Endothelial cell of umbilical vein (primary cell): ENCODE data around the gene CD19. TPM values are rescaled to one million over a fixed set of nuclear protein-coding genes. Genes with fewer than 3 reads are reported as not detected.

ENCODE experiments used
- BruUV-seq: library from RNA; stranded (reverse); fragments of 400-500 nt; replicated peaks from 2 replicates; lab custom pipeline; 2021; lab: Mats Ljungman, UMichigan
- CTCF ChIA-PET: fragments of 300-600, 350-600 bp; sonication (Branson Sonifier 250); formaldehyde crosslinking; loops from one replicate; lab custom pipeline; 2021; ENCODE audit warnings: antibody characterized with exemption, inconsistent platforms; lab: Charles Lee
- POLR2A ChIA-PET: fragments of 300-600, 350-600 bp; sonication (Branson Sonifier 250); formaldehyde crosslinking; loops from one replicate; lab custom pipeline; 2021; ENCODE audit warnings: antibody characterized with exemption, inconsistent platforms; lab: Charles Lee
- DNase-seq: peaks from one replicate; pipeline ENCODE4 v3.0.0-alpha.2; 2011; ENCODE audit warnings: low read depth, low spot score
- FAIRE-seq: peaks from 2 replicates; lab custom pipeline; 2011; peaks lifted over from hg19 to GRCh38; lab: Jason Lieb, UNC
- H2AFZ ChIP-seq: 2 replicates; pipeline ENCODE4 v1.6.0; 2012; ENCODE audit warnings: low read depth, low read length, control low read depth, inconsistent platforms
- H3K27ac ChIP-seq: 2 replicates; pipeline ENCODE4 v1.5.1; 2011; ENCODE audit warnings: low read depth, mild to moderate bottlenecking, control low read depth, low read length, moderate library complexity; ENCODE audit not compliant: insufficient read depth
- H3K27me3 ChIP-seq, 2 experiments: 2 replicates each; pipeline versions ENCODE4 v1.6.0 to v1.6.1; 2011; ENCODE audit warnings: low read length in 2 of 2, mixed read lengths in 1 of 2; ENCODE audit not compliant: control insufficient read depth in 2 of 2, insufficient read depth in 2 of 2
- H3K36me3 ChIP-seq, 2 experiments: 2 replicates in 1 of 2; 3 replicates in 1 of 2; pipeline ENCODE4 v1.5.1; 2011; ENCODE audit warnings: low read length in 2 of 2, mild to moderate bottlenecking in 1 of 2, moderate library complexity in 1 of 2; ENCODE audit not compliant: control insufficient read depth in 2 of 2, insufficient read depth in 2 of 2; ENCODE audit errors: extremely low read depth in 1 of 2
- H3K4me1 ChIP-seq: 3 replicates; pipeline ENCODE4 v1.5.1; 2011; ENCODE audit warnings: mild to moderate bottlenecking, low read length; ENCODE audit not compliant: control insufficient read depth, insufficient read depth; ENCODE audit errors: extremely low read depth
- H3K4me2 ChIP-seq: 2 replicates; pipeline ENCODE4 v1.6.1; 2011; ENCODE audit warnings: low read length, control low read depth, mixed read lengths; ENCODE audit not compliant: insufficient read depth
- H3K4me3 ChIP-seq, 3 experiments: fragments of 200-600 bp in 1 of 3; sonication (generic), shearing (Covaris generic) in 1 of 3; replicated peaks in 1 of 3; 2 replicates each; pipeline ENCODE4 v1.5.1; 2011 to 2016; ENCODE audit warnings: control low read depth in 3 of 3, low read length in 3 of 3, mild to moderate bottlenecking in 2 of 3, inconsistent platforms in 1 of 3, low read depth in 1 of 3, moderate library complexity in 1 of 3; ENCODE audit not compliant: insufficient read depth in 1 of 3
- H3K79me2 ChIP-seq: 2 replicates; pipeline ENCODE4 v1.6.0; 2012; ENCODE audit warnings: low read length, inconsistent platforms; ENCODE audit not compliant: control insufficient read depth, insufficient read depth
- H3K9ac ChIP-seq: replicated peaks from 2 replicates; pipeline ENCODE3; 2011; ENCODE audit warnings: low read length, control low read depth; ENCODE audit not compliant: insufficient read depth; ENCODE audit errors: extremely low read depth
- H3K9me1 ChIP-seq: replicated peaks from 3 replicates; pipeline ENCODE4 v1.6.0; 2011; ENCODE audit warnings: mild to moderate bottlenecking, low read length; ENCODE audit not compliant: control insufficient read depth, insufficient read depth; ENCODE audit errors: extremely low read depth
- H3K9me3 ChIP-seq: replicated peaks from 2 replicates; pipeline ENCODE4 v1.5.1; 2012; ENCODE audit warnings: low read length, inconsistent platforms; ENCODE audit not compliant: control insufficient read depth, insufficient read depth
- H4K20me1 ChIP-seq: replicated peaks from 2 replicates; pipeline ENCODE3; 2011; ENCODE audit warnings: mild to moderate bottlenecking, low read length; ENCODE audit not compliant: control insufficient read depth, insufficient read depth; ENCODE audit errors: extremely low read depth
- CTCF ChIP-seq, 2 donors: IDR thresholded peaks; 1 replicate in 1 of 2; 2 replicates in 1 of 2; pipeline ENCODE4 v1.5.1; 2011; ENCODE audit warnings: low read length in 2 of 2, mild to moderate bottlenecking in 2 of 2, moderate library complexity in 2 of 2, control low read depth in 1 of 2, inconsistent platforms in 1 of 2, low read depth in 1 of 2; ENCODE audit not compliant: insufficient read depth in 1 of 2; ENCODE audit errors: extremely low read depth in 1 of 2
- EZH2 ChIP-seq: IDR thresholded peaks from 2 replicates; pipeline ENCODE4 v1.6.1; 2012; ENCODE audit warnings: borderline replicate concordance, low read depth, mild to moderate bottlenecking, moderate library complexity, low read length, inconsistent platforms; ENCODE audit not compliant: severe bottlenecking
- GATA2 ChIP-seq: IDR thresholded peaks from 2 replicates; pipeline ENCODE4 v1.7.0; 2011; ENCODE audit warnings: low read depth, mild to moderate bottlenecking, moderate library complexity, mixed read lengths, low read length; ENCODE audit not compliant: insufficient read length, insufficient read depth
- MAX ChIP-seq: IDR thresholded peaks from 2 replicates; pipeline ENCODE4 v1.6.1; 2011; ENCODE audit not compliant: insufficient read depth, insufficient read length
- POLR2A ChIP-seq: IDR thresholded peaks from 2 replicates; pipeline ENCODE4 v1.6.1; 2012; ENCODE audit warnings: low read depth, mild to moderate bottlenecking, control low read depth, low read length
- POLR2AphosphoS5 ChIP-seq: IDR thresholded peaks from 2 replicates; pipeline ENCODE4 v1.6.1; 2012; ENCODE audit warnings: low read depth, mild to moderate bottlenecking, control low read depth, low read length, moderate library complexity; ENCODE audit not compliant: insufficient read depth
- dilution Hi-C: fragments of 300-500 bp; cut with MboI; formaldehyde crosslinking; loops from one replicate; pipeline ENCODE4 v1.15.0; 2019; ENCODE audit warnings: low sequenced_read_pairs; ENCODE audit not compliant: extremely low pct_ligation_motif_present
- intact Hi-C: fragments of 100-400 bp; cut with micrococcal nuclease; formaldehyde crosslinking; loops from one replicate; pipeline ENCODE4 v1.10.0; 2022
- polyA plus RNA-seq, 4 experiments: library from polyadenylated mRNA; depleted of rRNA in 3 of 4; stranded (reverse) in 3 of 4; unstranded in 1 of 4; fragments of >200 nt; gene quantifications; 2 replicates each; pipeline versions ENCODE4 v1.2.1 to v1.2.3, GENCODE V29; 2011 to 2012; ENCODE audit warnings: missing spikeins in 1 of 4
- total RNA-seq: library from RNA; stranded (reverse); gene quantifications from 2 replicates; pipeline ENCODE4 v1.2.3, GENCODE V29; 2021

Gene CD19
- total and polyA plus RNA-seq, 2 donors (not counting 3 experiments of a cell fraction or from before 2014, with no cell fraction given), result 0.06 TPM; not detected in 1

GRCh38 chr16:28930652-28931051 is 1.1 kb upstream of the CD19 start:
- FAIRE-seq (no peak), DNase-seq (no peak)
- Histone ChIP-seq H2AFZ (no peak overlapping the region), H3K4me1 (no peaks in the 10 kb centered on the region), H3K27ac (no peak overlapping the region), H3K4me2 (no peak overlapping the region), H3K79me2 (no peaks in the 10 kb centered on the region), H3K36me3 (no peaks in the 10 kb centered on the region), H3K4me3 (no peak overlapping the region), H3K9ac (no peak overlapping the region), H3K9me1 (no peaks in the 10 kb centered on the region), H3K27me3 (no peaks in the 10 kb centered on the region), H3K9me3 (no peaks in the 10 kb centered on the region), H4K20me1 (no peaks in the 10 kb centered on the region)
- dilution Hi-C loops, result no loop called here
- intact Hi-C loops, result no loop called here
- ChIA-PET POLR2A (no interaction called here), CTCF (interaction anchor here (1.6 kb wide), 1 partner anchor 14 kb away, joined by 8 read pairs; no protein-coding TSS in a partner anchor)
- no TSS peak for BruUV-seq
- TF ChIP-seq POLR2AphosphoS5 (no peak), GATA2 (no peak), EZH2 (no peak)

- no peak for FAIRE-seq
- Histone ChIP-seq H3K4me1 (no peaks in the 10 kb centered on the region), H3K4me2 (no peak overlapping the region), H3K79me2 (no peaks in the 10 kb centered on the region), H3K9me1 (no peaks in the 10 kb centered on the region), H2AFZ (no peak overlapping the region), H3K9ac (no peak overlapping the region), H3K4me3 (no peak overlapping the region), H4K20me1 (no peaks in the 10 kb centered on the region), H3K27ac (no peak overlapping the region), H3K9me3 (no peaks in the 10 kb centered on the region), H3K36me3 (no peaks in the 10 kb centered on the region), H3K27me3 (no peaks in the 10 kb centered on the region)
- POLR2A ChIA-PET, result no interaction called here
- no TSS peak for BruUV-seq
- no peak for DNase-seq
- CTCF ChIA-PET, result interaction anchor here (1.1 to 1.5 kb wide), 3 partner anchors 10 to 13 kb away, joined by 4 to 6 read pairs (median 5); no protein-coding TSS in a partner anchor
- intact Hi-C loops, result no loop called here
- dilution Hi-C loops, result no loop called here
- no peak for TF ChIP-seq EZH2
- no peak for TF ChIP-seq MAX
- no peak for TF ChIP-seq CTCF (IDR thresholded peaks at IDR 0.05; ENCODE audit: extremely low read depth in 1 of 2, insufficient read depth in 1 of 2, low read depth in 1 of 2, low read length in 2 of 2)
- no peak for TF ChIP-seq POLR2A
Observed at GRCh38 chr16:28932339-28933141, 769 bp downstream of the CD19 start.
